ENCODE data around the gene GPR146. TPM values are rescaled to one million over a fixed set of nuclear protein-coding genes. Genes with fewer than 3 reads are reported as not detected.

GPR146 gene
- total RNA-seq, 1 donor from 2014 or later: 0.82 TPM

GRCh38 chr7:1055956-1056784 is 11.8 kb downstream of the GPR146 start:
- DNase-seq (ENCODE audit: low spot score in 2 of 2) (no peak), FAIRE-seq (no peak)

GRCh38 chr7:1056785-1057410 is 12.6 kb downstream of the GPR146 start:
- FAIRE-seq (no peak), DNase-seq (ENCODE audit: low spot score in 2 of 2) (no peak)

GRCh38 chr7:1057416-1058291 is 13.3 kb downstream of the GPR146 start:
- DNase-seq (ENCODE audit: low spot score in 2 of 2) (no peak), FAIRE-seq (no peak)

GRCh38 chr7:1058311-1058710 is 14.0 kb downstream of the GPR146 start:
- no peak for FAIRE-seq

GRCh38 chr7:1058821-1059199 is 14.5 kb downstream of the GPR146 start:
- FAIRE-seq (no peak), DNase-seq (ENCODE audit: low spot score in 2 of 2) (peak; percentile 64 to 73)

More at GRCh38 chr7:1058311-1058710, 14.0 kb downstream of the GPR146 start:
- DNase-seq (ENCODE audit: low spot score in 2 of 2): no peak

GRCh38 chr7:1059200-1060091 is 15.1 kb downstream of the GPR146 start:
- FAIRE-seq (no peak), DNase-seq (ENCODE audit: low spot score in 2 of 2) (no peak)

- no peak for FAIRE-seq
Measured at GRCh38 chr7:1060315-1061072, 16.1 kb downstream of the GPR146 start.

GRCh38 chr7:1061180-1061579 is 16.8 kb downstream of the GPR146 start:
- no peak for DNase-seq (ENCODE audit: low spot score in 2 of 2)
- no peak for FAIRE-seq

More at GRCh38 chr7:1060315-1061072, 16.1 kb downstream of the GPR146 start:
- DNase-seq (ENCODE audit: low spot score in 2 of 2): no peak

GRCh38 chr7:1062296-1063294 is 18.2 kb downstream of the GPR146 start:
- DNase-seq (ENCODE audit: low spot score in 2 of 2) (no peak), FAIRE-seq (no peak)

GRCh38 chr7:1063361-1063760 is 19.0 kb downstream of the GPR146 start:
- DNase-seq (ENCODE audit: low spot score in 2 of 2) (no peak), FAIRE-seq (no peak)

GRCh38 chr7:1064581-1064980 is 20.2 kb downstream of the GPR146 start:
- DNase-seq (ENCODE audit: low spot score in 2 of 2) (no peak), FAIRE-seq (no peak)

GRCh38 chr7:1065263-1065584 is 20.9 kb downstream of the GPR146 start:
- no peak for FAIRE-seq

GRCh38 chr7:1065585-1066241 is 21.4 kb downstream of the GPR146 start:
- no peak for FAIRE-seq
- DNase-seq (ENCODE audit: low spot score in 2 of 2): peak; percentile 95 to 98

More at GRCh38 chr7:1065263-1065584, 20.9 kb downstream of the GPR146 start:
- DNase-seq (ENCODE audit: low spot score in 2 of 2): no peak

GRCh38 chr7:1066242-1066588 is 21.9 kb downstream of the GPR146 start:
- FAIRE-seq (no peak), DNase-seq (ENCODE audit: low spot score in 2 of 2) (no peak)

GRCh38 chr7:1068013-1068412 is 23.7 kb downstream of the GPR146 start:
- no peak for DNase-seq (ENCODE audit: low spot score in 2 of 2)
- no peak for FAIRE-seq

- FAIRE-seq (no peak), DNase-seq (ENCODE audit: low spot score in 2 of 2) (no peak)
Measured at GRCh38 chr7:1068619-1069018, 24.3 kb downstream of the GPR146 start.

- FAIRE-seq (no peak), DNase-seq (ENCODE audit: low spot score in 2 of 2) (no peak)
Measured at GRCh38 chr7:1070544-1071011, 26.2 kb downstream of the GPR146 start.

Measured in frontal cortex (tissue), 4 donors.